ENCODE measurements around the gene TCEAL1.

- TF ChIP-seq ZNF121 (CRISPR knock-in tag; IDR thresholded peaks at IDR 0.05) (no peak), MAZ (IDR thresholded peaks at IDR 0.05; ENCODE audit: borderline replicate concordance, low read depth, low read length) (no peak), MAZ (CRISPR knock-in tag; IDR thresholded peaks at IDR 0.05; ENCODE audit: low read depth) (no peak), RFX1 (IDR thresholded peaks at IDR 0.05) (no peak), TARDBP (CRISPR knock-in tag; IDR thresholded peaks at IDR 0.05) (no peak), TGIF2 (CRISPR knock-in tag; IDR thresholded peaks at IDR 0.05) (no peak)
- TF ChIP-seq, protein P1, sequence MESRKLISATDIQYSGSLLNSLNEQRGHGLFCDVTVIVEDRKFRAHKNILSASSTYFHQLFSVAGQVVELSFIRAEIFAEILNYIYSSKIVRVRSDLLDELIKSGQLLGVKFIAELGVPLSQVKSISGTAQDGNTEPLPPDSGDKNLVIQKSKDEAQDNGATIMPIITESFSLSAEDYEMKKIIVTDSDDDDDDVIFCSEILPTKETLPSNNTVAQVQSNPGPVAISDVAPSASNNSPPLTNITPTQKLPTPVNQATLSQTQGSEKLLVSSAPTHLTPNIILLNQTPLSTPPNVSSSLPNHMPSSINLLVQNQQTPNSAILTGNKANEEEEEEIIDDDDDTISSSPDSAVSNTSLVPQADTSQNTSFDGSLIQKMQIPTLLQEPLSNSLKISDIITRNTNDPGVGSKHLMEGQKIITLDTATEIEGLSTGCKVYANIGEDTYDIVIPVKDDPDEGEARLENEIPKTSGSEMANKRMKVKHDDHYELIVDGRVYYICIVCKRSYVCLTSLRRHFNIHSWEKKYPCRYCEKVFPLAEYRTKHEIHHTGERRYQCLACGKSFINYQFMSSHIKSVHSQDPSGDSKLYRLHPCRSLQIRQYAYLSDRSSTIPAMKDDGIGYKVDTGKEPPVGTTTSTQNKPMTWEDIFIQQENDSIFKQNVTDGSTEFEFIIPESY (CRISPR knock-in tag; IDR thresholded peaks at IDR 0.05) = no peak
Measured at GRCh38 chrX:103651151-103651773, 22.5 kb downstream of the TCEAL1 start.
